HG02870 (cell line): ENCODE data around the gene CPED1.

Experiments used
- ATAC-seq: cut with Tn5 transposase; IDR thresholded peaks from one replicate; pipeline ENCODE4 v1.9.1; 2021; ENCODE audit warnings: mild to moderate bottlenecking, moderate library complexity; ENCODE audit not compliant: unreplicated experiment

Gene CPED1

GRCh38 chr7:121126801-121127534, 138.5 kb downstream of the CPED1 start:
- ATAC-seq: no peak

- no peak for ATAC-seq
These were observed 144.4 kb downstream of the CPED1 start for GRCh38 chr7:121132940-121133339.

GRCh38 chr7:121133444-121133843, 144.9 kb downstream of the CPED1 start:
- ATAC-seq: no peak

DNA sequence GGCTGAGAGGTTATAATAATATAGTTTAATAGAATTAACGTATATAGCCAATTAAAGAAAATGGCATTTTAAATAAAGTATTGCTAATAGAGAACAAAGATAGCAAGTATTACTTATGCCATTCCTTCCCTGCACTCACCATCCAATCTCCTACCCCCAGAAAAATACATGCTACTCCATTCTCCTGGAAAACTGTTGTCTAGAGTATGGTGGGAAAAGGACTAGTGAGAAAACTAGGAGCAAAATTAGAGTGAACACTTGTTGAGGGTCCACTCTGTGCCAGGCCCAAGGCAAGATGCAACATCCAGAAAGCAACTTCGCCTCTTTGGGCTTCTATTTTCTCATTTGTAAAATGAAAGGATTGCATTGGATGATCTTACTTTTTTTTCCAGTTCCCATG, 149.1 kb downstream of the CPED1 start:
- no peak for ATAC-seq

DNA sequence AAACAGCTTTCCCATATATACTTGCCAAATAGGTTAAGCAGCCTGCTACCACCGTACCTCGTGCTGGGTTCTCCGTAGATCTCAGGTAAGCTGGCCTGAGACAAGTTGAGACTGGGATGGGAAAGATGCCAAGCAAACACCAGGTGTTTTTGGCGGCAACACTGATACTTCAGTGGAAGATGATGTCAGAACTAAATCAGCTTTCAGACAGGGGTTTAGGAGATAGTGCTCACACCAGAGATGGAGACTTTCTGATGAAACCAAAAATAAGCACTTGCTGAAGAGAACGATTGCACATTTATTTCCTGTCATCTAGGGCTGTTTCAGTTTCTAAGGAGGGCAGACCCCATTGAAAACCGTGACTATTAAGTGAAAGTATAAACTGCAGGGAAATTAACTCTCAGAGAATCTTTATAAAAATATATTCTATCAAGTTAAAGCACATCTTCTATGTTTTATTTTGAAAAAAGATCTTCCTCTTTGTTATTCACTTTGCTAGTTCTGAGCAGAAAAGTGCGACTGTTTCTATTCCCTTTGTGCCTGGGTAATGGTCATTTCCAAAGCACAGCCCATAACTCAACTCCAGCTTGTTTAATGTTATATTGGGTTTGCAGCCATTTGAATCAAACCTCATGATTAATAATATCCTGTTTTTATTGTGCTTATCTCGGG, 149.9 kb downstream of the CPED1 start:
- peak; percentile 100 for ATAC-seq

DNA sequence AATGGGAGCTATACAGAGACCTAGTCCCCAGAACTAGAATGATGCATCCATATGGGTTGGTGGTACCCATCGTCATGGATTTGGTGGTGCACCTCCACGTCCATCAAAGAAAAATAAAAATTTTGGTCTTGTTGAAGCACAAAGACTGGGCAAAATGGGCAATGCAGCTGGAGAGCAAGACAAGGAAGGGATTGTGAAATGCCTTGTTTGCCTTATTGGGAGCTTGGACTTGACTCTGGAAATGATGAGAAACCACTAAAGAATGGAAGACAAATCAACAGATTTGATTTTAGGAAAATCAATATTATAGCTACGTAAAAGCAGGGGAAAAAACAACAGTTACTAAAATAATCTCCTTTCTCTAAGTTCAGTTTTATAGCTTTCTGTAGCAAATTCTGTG, 150.9 kb downstream of the CPED1 start:
- ATAC-seq: no peak

DNA sequence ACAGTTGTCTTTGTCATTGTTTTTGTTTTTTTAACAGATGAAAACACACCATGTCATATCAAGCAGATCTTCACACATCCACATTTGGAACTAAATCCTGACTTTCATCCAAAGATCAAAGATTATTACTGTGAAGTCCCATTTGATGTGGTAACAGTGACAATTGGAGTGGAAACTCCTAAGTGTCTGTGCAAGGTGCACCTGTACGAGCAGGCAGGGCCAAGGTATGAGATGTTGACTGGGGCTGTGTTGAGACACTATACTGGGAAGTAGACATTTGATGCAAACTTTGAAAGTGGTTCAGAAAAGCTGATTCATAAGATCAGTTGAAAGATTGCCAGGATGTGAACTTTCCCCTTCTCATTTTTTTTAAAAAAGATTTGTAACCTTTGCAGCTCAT, 152.3 kb downstream of the CPED1 start:
- ATAC-seq: no peak

- no peak for ATAC-seq
These were observed 163.3 kb downstream of the CPED1 start for GRCh38 chr7:121151774-121152221.

GRCh38 chr7:121153411-121153810, 164.9 kb downstream of the CPED1 start:
- ATAC-seq: no peak

GRCh38 chr7:121153995-121154394, 165.5 kb downstream of the CPED1 start:
- ATAC-seq: no peak

DNA sequence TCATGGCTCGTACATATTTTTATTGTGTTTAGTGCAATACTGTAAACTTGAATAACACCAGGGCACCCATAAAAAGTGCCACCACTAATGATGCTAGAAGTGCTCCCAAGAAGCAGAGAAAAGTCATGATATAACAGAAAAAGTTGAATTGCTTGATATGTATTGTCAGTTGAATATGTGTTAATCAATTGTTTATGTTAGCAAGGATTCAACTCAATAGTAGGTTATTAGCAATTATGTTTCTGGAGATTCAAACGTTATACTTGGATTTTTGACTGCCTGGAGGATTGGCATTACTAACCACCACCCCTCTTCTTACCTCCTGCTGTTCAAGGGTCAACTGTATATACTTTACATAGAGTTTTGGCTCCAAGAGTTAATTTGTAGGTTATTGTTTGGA, 168.3 kb downstream of the CPED1 start:
- no peak for ATAC-seq

DNA sequence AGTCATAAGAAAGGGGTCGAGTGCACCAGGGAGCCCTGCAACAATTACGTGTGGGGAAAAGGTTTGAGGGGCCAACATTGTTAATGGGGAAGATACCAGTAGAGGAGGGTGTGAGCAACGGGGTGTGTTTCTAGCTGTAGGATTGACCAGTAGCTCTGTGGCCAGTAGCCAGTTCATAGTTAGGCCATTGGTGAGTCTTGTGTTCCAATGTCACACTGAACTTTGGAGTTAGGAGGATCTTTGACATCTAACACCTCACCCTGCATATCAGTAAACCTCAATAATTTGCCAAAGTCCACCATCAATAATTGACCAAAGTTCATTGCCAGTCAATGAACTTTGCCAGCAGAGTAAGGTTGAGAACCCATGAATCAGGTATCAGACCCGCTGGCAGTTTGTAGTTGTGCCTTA, 168.8 kb downstream of the CPED1 start:
- ATAC-seq: no peak

DNA sequence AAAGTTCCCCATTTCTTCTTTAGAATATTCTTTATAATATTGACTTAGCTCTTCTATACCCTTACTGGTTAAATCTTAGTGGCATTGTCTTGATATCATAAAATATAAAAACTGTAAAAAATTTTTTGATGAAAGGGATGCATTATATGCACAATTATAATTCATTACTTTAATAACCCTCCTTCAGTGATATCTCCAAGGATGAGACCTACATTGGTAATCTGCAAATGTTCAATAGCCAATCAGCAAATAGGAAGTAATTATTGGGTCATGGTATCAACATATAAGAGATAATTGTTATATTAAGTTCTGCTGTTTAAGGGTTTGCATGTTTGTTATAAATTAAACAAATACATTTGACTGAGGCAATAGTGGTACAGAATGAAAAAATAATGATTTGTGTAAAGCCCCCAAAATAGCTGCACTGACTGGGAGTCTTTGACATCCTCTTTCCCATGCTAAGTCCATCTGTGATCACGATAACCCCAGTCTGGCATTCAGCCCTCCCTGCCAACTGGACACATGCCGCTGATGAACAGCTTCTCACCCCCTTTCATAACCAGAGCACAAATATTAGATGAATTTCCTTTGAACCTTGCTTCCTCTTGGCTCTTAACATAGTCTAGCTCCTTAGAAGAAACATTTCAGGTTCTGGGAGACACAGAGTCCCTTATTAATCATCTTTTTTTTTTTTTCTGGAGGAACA, 169.5 kb downstream of the CPED1 start:
- ATAC-seq: no peak

- ATAC-seq: no peak
These were observed 170.2 kb downstream of the CPED1 start for GRCh38 chr7:121158665-121159064.

GRCh38 chr7:121159553-121159952, 171.0 kb downstream of the CPED1 start:
- ATAC-seq: no peak

DNA sequence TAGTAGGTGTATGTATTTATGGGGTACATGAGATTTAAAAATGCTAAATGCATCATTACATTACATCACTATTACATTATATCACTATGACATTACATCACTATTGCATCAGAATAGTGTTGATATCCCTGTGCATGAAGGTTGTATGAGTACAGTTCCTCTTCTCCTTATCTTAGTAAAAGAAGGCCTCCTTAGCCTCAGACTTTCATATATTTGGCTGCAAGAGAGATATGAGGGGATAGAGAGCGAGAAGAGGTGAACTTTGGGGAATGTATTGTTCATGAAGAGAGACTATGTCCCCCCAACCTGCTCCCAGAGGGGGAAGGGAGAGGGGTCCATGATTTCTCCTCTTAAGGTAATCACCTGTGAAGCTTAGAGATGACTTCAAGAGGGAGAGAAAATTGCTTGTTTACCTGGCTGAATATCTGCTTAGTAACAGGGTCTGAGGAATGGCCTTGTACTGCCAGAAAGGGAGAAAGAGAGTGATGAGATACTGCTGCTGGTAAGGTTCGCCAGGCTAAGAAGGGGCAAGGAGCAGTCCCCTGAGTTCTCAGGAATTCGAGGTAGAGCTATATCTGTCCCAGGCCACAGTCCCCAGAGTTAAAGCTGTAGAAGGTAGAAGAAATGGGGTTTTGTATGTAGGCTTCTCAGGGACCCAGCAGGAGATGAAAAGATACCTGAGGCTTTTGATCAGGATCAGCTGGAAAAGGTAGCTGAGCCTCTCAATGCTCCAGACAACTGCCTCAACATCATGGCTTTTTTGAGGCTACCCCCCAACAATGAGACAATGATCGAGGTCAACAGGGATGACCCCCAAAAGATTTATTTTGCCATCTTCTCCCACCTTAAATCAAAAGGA, 171.9 kb downstream of the CPED1 start:
- ATAC-seq: no peak

DNA sequence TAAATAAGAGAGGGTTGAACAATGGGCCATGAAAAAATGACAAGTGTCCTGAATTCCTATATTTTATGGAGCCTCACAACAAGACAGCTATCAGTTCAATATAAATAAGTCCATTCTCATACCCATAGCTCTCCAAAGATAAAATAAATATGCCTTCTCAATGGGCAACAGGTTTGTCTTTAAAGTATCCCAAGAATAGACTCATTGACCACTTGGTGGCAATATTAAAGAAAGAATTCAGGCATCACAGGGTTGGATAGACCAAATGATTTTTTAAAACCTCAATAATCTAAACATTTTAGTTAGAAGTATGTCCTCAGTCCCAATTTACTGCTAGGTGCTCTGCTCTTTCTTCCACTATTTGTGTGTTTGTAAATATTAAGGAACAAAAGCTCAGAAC, 175.2 kb downstream of the CPED1 start:
- ATAC-seq: no peak

GRCh38 chr7:121164247-121164646, 175.7 kb downstream of the CPED1 start:
- ATAC-seq: no peak

DNA sequence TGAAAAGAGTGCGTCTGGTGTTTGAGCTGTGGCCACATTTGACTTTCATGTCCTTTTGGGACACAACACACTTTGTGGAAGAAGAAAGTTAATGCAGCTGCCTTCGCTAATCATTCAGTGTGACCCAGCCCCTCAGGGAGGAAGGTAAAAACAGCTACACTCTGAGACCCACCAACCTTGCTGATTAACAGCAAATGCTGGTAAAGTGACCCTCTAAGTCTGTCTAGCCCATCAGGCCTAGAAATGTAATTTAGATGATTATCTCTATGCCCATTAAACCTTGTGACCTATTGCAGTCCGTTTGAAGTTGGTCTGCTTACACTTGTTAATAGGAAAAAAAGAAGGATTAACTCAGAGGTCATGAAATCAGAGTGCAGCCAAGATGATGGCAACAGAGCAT, 178.4 kb downstream of the CPED1 start:
- no peak for ATAC-seq

DNA sequence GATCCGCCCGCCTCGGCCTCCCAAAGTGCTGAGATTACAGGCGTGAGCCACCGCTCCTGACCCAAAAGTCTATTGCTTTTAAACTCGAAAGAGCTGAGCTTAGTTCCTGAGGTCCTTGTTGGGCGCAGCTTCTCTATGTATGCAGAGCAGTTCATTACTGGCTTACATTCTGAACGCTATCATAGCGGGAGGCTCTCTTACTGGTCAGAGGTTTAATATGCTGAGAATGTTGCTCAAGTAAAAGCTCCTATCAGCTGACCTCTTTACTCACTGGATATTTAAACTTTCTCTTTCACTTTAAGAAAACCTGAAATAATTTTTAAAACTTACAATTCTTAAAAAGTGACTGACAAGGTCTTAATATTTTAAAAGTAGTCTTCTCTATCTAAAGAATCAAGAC, 179.5 kb downstream of the CPED1 start:
- ATAC-seq: no peak

GRCh38 chr7:121169469-121169868, 181.0 kb downstream of the CPED1 start:
- no peak for ATAC-seq
